Smooth muscle cell (in vitro differentiated cells): ENCODE data around the gene CCDC185. TPM values are rescaled to one million over a fixed set of nuclear protein-coding genes. Genes with fewer than 3 reads are reported as not detected.

Experiments
- DNase-seq: peaks from one replicate; lab custom pipeline; 2025; ENCODE audit not compliant: unreplicated experiment; lab: John Stamatoyannopoulos, UW
- H2AFZ ChIP-seq: fragments of 200-600 bp; sonication (generic); 2 replicates; pipeline ENCODE4 v1.6.0; 2016; ENCODE audit warnings: antibody characterized with exemption, low read depth, mild to moderate bottlenecking
- H3F3A ChIP-seq: fragments of 200-600 bp; sonication (generic); 2 replicates; pipeline ENCODE4 v1.6.0; 2017; ENCODE audit warnings: antibody characterized with exemption, low read depth
- H3K27ac ChIP-seq: fragments of 200-600 bp; sonication (generic); 2 replicates; pipeline ENCODE4 v1.5.1; 2016; ENCODE audit warnings: low read depth, mild to moderate bottlenecking
- H3K27me3 ChIP-seq: fragments of 200-600 bp; sonication (generic); 2 replicates; pipeline ENCODE4 v1.6.1; 2016; ENCODE audit warnings: low read depth, mild to moderate bottlenecking
- H3K36me3 ChIP-seq: fragments of 200-600 bp; sonication (generic); 2 replicates; pipeline ENCODE4 v1.5.1; 2016; ENCODE audit warnings: low read depth
- H3K4me1 ChIP-seq: fragments of 200-600 bp; sonication (generic); 2 replicates; pipeline ENCODE4 v1.5.1; 2016; ENCODE audit warnings: low read depth
- H3K4me2 ChIP-seq: fragments of 200-600 bp; sonication (generic); 2 replicates; pipeline ENCODE4 v1.6.0; 2016; ENCODE audit warnings: mild to moderate bottlenecking
- H3K4me3 ChIP-seq: fragments of 200-600 bp; sonication (generic); 2 replicates; pipeline ENCODE4 v1.5.1; 2016; ENCODE audit warnings: mild to moderate bottlenecking
- H3K79me2 ChIP-seq: fragments of 200-600 bp; sonication (generic); 2 replicates; pipeline ENCODE4 v1.6.0; 2016; ENCODE audit warnings: low read depth, mild to moderate bottlenecking
- H3K9ac ChIP-seq: fragments of 200-600 bp; sonication (generic); 2 replicates; pipeline ENCODE4 v1.6.0; 2016; ENCODE audit warnings: low read depth
- H3K9me3 ChIP-seq: fragments of 200-600 bp; sonication (generic); replicated peaks from 2 replicates; pipeline ENCODE4 v1.5.1; 2016; ENCODE audit warnings: low read depth
- H4K20me1 ChIP-seq: fragments of 200-600 bp; sonication (generic); 2 replicates; pipeline ENCODE4 v1.6.0; 2016; ENCODE audit warnings: low read depth
- CTCF ChIP-seq: fragments of 200-600 bp; sonication (generic); IDR thresholded peaks from 2 replicates; pipeline ENCODE4 v1.5.1; 2017; ENCODE audit warnings: borderline replicate concordance, mild to moderate bottlenecking, antibody characterized with exemption; ENCODE audit not compliant: insufficient read depth, poor library complexity, severe bottlenecking
- WGBS: methylation state at CpG from one replicate; pipeline ENCODE4 v1.1.7; 2016; ENCODE audit warnings: low lambda C conversion rate; 5-methylcytosine and 5-hydroxymethylcytosine counted together
- polyA plus RNA-seq: library from polyadenylated mRNA; unstranded; fragments of >200 nt; fragmentation: Nextera tagmentation; extraction: Ambion mirVana; gene quantifications from 2 replicates; pipeline ENCODE4 v1.2.1, GENCODE V29; 2016
- total RNA-seq: library from RNA; depleted of rRNA; stranded (reverse); fragments of >200 nt; gene quantifications from 2 replicates; pipeline ENCODE4 v1.2.3, GENCODE V29; 2014

CCDC185 gene
- total and polyA plus RNA-seq, 2 experiments from 2014 or later = not detected

- H2AFZ ChIP-seq = peak overlapping the region; percentile 26
- no peak for DNase-seq
- H3K9ac ChIP-seq = peak overlapping the region; percentile 55
- H3K27me3 ChIP-seq = no peaks in the 10 kb centered on the region
- no peaks in the 10 kb centered on the region for H3K36me3 ChIP-seq
- TF ChIP-seq CTCF = no peak
- 43% methylated on average over 2 of the region's 2 CpGs for WGBS
- peaks cover 9% of the 10 kb centered on the region for H3K4me1 ChIP-seq
- peaks cover 3% of the 10 kb centered on the region for H3F3A ChIP-seq
- H3K9me3 ChIP-seq = no peaks in the 10 kb centered on the region
- no peaks in the 10 kb centered on the region for H4K20me1 ChIP-seq
- H3K4me2 ChIP-seq = peak overlapping the region; percentile 67
- no peaks in the 10 kb centered on the region for H3K79me2 ChIP-seq
- H3K4me3 ChIP-seq = no peak overlapping the region
- H3K27ac ChIP-seq = peak overlapping the region; percentile 89
Measured at GRCh38 chr1:223401873-223402789, 8.9 kb downstream of the CCDC185 start.

GRCh38 chr1:223402790-223403142, 9.6 kb downstream of the CCDC185 start:
- no peak for DNase-seq
- Histone ChIP-seq H3K9me3 (no peaks in the 10 kb centered on the region), H3K4me3 (no peak overlapping the region), H3K4me2 (peak overlapping the region; percentile 67), H3F3A (peaks cover 3% of the 10 kb centered on the region), H3K36me3 (no peaks in the 10 kb centered on the region), H2AFZ (no peak overlapping the region), H3K9ac (no peak overlapping the region), H3K79me2 (no peaks in the 10 kb centered on the region), H3K4me1 (peaks cover 9% of the 10 kb centered on the region), H3K27ac (peak overlapping the region; percentile 89), H3K27me3 (no peaks in the 10 kb centered on the region), H4K20me1 (no peaks in the 10 kb centered on the region)
- no peak for TF ChIP-seq CTCF
- 76% methylated on average over 2 of the region's 2 CpGs for WGBS

- Histone ChIP-seq H4K20me1 (no peaks in the 10 kb centered on the region), H3K4me2 (peak overlapping the region; percentile 67), H3K36me3 (no peaks in the 10 kb centered on the region), H3K9ac (no peak overlapping the region), H3K27me3 (no peaks in the 10 kb centered on the region), H3K4me1 (peaks cover 9% of the 10 kb centered on the region), H3K9me3 (no peaks in the 10 kb centered on the region), H3K4me3 (no peak overlapping the region), H3K79me2 (no peaks in the 10 kb centered on the region), H3F3A (peaks cover 3% of the 10 kb centered on the region), H2AFZ (no peak overlapping the region), H3K27ac (peak overlapping the region; percentile 89)
- TF ChIP-seq CTCF = no peak
- 66% methylated on average over 3 of the region's 3 CpGs for WGBS
- DNase-seq = no peak
Measured at GRCh38 chr1:223403184-223403815, 10.1 kb downstream of the CCDC185 start.
